Measurements from ENCODE around the gene GALNT8.
"Not testable (repeated sequence)": the region's sequence is repeated elsewhere in the genome, so short reads cannot be mapped to it uniquely, and the experiment has no call there.

GALNT8 gene

DNA sequence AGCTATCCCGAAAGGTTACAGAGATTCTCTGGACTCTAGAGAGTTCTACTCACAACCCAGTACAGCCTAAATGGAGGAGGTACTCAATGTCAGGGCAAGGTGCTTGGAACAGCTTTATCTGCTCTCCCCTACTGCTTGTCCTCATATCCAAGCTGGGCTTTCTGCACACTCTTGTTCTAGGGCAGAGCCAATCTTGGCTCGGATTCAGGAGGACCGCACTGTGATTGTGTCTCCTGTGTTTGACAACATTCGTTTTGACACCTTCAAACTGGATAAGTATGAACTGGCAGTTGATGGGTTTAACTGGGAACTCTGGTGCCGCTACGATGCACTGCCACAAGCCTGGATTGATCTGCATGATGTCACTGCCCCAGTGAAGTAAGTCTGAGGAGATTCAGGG, 25.0 kb downstream of the GALNT8 start:
- DNase-seq (ENCODE audit: low read depth): no peak

DNA sequence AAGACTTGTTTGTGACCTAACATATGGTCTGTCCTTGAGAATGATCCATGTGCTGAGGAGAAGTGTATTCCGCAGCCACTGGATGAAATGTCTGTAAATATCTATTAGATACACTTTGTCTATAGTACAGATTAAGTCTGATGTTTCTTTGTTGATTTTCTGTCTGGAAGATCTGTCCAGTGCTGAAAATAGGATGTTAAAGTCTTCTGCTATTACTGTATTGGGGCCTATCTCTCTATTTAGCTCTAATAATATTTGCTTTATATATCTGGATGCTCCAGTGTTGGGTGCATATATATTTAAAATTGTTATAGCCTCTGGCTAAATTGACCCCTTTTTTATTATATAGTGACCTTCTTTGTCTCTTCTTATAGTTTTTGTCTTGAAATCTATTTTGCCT, 31.5 kb downstream of the GALNT8 start:
- not testable (repeated sequence) for DNase-seq (ENCODE audit: low read depth)

DNA sequence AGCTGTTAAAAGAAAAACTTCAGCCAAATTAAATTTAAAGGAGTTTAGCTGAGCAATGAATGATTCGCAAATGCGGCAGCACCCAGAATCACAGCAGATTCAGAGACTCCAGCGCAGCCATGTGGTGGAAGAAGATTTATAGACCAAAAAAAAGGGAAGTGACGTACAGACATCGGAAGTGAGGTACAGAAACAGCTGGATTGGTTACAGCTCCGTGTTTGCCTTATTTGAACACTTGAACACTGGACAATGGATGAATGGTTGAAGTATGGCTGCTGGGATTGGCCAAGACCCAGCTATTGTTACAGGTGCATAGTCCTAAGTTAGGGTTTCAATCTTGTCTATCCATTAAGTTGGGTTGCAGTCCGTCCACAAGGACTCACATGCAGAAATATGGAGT, 42.6 kb downstream of the GALNT8 start:
- no peak for DNase-seq (ENCODE audit: low read depth)

DNA sequence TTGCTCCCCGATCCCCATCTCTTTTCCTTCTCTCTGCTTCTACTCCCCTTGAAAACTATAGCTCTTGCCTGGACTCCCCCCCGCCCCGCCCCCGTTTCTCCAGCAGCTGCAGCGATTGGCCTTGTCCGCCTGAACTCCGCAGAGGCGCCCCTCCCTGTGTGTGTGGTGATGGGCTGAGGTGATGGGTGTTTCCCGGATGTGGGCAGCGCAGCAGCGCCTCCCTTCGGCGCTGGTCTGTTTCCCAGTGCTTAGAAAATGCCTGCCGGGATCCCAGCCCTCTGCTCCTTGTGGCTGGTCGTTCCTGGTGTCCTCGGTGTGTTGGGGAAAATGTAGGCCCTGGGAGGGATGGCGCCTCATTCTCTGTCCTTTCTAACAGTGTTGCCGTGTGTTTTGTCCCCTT, 43.3 kb downstream of the GALNT8 start:
- no peak for DNase-seq (ENCODE audit: low read depth)

DNA sequence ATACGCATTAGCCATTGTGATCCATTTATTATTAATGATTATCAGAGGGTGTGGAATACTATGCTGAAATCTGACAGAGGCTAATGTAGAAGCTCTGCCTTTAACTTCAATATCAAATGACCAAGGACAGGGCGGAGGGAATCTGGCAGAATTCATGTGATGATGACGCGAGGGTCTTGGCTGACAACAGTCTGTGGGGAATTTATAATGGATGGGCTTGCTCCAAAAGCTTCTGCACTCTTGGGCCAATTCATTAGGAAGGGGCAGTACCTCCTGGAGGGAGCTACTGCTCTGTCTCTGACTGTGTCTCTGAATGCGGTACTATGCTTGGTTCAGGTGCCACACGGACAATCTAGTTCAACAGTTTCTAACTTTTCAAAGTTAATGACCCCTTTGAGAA, 46.2 kb downstream of the GALNT8 start:
- no peak for DNase-seq (ENCODE audit: low read depth)

DNA sequence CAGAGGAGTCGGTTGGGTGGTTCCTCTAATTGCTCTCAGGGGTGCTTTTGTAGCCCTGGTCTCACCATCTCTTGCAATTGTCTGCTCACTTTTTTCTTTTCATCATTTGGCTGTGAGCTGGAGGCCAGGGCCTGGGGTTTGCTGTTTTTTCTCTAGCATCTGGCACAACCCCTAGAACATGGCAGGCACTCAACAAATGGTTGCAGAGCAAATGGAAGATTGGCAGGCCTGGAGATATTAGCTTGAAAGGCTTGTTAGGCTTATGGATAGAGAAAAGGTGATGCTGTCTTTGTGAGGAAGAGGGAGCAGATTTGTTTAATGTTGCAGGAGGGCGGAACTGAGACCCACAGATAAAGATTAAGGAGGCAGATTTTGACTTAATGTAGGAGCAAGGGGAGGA, 47.0 kb downstream of the GALNT8 start:
- no peak for DNase-seq (ENCODE audit: low read depth)

DNA sequence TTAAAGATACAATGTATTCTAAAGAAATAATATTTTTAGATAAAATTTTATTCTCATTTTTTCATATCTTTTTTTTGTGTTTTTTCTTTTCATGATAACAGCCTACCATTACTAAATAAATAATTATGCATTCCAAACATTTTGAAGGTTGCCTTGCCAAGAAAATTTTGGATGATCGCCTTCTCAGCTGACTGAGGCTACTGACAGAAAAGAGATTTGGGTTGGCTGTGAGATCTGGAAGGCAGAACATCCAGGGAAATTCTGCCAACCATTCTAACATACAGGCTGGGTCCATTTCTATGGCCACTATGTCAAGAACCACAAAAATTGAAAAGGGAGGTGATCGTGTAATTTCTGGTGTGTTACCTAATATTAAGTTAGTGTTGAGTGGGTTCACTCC, 48.1 kb downstream of the GALNT8 start:
- no peak for DNase-seq (ENCODE audit: low read depth)

DNA sequence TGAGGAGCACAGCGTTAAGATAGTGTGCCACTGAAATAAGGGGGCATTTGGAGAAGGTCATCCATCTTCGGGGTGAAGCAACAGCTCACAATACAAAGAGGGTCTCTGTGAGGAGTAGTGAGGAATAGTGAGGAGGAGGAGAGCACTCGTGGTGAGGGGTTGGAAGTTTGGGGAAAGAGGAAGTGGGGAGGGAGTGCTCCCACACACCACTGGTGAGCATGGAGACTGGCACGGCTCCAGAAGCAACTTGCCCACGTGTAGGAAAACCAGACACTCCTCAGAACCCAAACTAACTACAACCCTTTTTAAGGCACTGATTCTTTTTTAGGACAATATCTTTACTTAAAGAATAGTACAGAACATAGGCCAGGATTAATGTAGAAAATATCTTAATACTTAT, 48.9 kb downstream of the GALNT8 start:
- DNase-seq (ENCODE audit: low read depth): no peak

DNA sequence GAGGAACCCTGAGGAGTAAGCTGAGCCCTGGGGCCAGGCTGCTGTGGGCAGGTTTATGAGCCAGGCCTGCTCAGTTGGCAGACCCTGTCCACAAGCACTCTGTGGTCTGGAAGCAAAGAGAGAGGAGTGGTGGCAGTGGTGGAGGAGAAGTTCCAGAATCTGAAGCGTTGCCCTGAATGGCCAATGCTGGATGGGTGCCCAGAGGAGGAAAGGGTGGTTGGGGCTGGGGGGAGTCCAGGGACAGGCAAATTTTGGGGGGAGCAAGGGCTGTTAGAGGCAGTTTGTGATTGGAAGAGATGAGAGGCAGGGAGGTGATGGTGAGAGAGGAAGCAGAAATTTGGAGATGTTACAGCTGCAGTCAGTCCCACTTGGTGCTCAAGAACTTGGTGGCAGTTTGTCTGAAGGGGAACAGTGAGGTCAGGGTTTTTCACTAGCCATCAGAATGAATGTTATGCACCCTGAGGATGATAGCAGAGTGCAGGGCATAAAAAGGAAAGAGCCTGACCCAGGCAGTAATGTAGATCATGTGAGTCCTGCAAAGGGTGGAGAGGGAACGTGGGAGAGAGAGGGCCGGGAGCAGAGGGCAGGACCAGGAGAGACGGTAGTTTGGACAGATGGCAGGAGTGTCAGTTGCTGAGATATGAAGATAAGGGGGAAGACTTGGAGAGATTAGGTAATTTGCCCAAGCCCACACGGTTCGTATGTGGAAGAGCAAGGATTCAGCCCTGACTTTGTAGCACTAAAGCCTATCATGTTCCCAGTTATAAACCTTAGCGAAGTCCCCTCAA, 51.2 kb downstream of the GALNT8 start:
- DNase-seq (ENCODE audit: low read depth): no peak

DNA sequence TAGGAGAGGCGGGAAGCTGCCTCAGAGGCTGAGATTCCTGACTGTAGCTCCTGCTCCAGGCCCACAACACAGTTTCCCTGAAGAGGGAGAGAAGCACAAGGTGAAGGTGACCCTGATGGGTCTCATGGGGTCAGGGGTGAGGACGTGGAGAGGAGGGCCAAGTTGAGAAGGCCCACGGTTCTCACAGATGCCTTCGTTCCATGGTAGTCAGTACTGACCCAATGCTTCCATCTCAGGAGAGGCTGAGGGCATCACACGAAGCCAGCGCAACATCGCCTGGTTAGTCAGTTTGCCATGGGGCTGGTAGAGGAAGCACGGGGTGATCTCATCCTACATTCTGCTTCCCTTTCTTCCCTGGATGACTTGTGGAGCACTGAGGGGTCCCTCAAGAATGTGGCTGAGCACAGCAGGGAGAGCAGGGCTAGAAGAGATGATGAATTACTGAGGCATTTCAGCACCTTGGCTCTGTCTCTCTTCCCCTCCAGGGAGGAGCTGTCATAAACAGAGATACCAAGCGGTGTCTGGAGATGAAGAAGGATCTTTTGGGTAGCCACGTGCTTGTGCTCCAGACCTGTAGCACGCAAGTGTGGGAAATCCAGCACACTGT, 51.9 kb downstream of the GALNT8 start:
- no peak for DNase-seq (ENCODE audit: low read depth)

DNA sequence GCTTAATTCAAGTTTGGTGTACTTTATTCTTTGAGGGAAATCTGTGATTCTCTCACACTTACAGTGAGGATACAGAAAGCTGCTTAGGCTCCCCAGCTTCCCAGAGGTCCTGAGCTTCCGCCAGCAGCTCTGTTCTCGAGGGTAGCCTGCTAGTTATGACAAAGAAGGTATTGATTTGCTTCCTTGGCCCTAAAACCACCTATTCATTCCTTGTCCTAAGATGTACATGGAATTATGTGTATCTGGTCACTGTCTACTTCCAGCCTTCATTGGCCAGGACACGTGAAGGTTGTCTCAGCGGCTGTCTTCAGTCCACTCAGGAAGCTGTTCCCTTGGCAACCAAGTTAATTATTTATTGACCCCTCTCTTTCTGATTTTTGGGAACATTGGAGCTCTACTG, 55.7 kb downstream of the GALNT8 start:
- DNase-seq (ENCODE audit: low read depth): no peak

DNA sequence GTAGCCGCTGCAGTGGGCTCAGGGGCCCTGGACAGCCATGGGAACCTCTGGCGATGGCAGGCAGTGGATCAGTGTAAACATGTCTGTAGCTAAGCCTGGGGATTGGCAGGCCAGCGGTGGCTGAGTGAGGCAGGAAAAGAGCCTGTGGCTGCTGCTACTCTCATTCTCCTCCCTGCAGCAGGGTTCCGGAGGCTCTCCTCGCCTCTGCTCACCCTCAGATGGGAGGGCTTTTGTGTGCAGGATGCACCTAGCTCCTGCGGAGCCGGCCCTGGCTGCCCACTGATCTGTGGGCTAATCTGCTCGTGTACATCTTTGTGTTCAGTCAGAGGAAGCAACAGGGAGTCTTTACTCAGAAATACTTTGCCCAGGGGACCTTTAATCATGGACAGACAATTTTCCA, 59.5 kb downstream of the GALNT8 start:
- no peak for DNase-seq (ENCODE audit: low read depth)

DNA sequence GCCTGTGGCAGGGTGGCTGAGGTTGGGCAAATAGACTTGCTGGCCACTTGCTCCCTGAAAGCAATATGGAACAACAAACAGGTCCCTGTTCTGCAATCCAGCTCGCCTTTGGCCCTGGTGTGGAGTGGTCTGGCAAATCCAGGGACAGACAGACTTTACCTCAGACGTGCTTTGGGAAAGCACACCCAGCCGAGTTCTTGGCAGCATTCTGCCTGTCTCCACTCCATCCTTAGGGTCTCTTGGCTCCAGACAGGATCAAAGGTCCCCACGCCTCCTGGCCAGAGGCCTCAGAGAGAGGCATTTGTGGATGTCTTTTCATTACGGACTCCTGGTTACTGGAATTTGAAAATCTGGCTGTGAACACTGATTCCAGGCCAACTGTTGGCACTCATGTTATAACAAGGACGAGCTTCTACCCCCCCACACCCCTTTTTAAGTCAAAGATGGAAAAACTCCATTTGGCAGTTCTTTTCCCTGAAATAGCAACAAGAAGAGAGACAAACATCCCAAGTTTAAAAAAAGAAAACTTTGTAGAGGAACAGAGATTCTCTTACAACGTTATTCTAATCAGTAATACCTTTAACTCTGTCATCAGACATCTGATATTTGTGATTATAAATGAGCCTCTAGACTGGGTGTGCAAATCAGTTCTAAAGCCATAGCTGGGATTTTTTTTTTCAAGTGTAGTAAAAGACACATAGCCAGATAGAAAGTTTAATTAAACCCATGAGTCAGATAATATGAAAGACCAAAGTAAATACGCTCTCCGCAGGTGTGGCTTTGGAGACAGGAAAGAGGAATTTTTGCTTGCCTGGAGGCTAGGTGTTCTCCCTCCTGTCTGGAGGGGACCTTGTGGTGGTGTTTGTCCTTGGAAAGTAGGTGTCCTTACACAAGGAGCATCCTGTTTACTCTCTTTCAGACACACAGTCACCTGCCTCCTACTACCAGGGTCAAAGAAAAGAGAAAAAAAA, 60.7 kb downstream of the GALNT8 start:
- no peak for DNase-seq (ENCODE audit: low read depth)

DNA sequence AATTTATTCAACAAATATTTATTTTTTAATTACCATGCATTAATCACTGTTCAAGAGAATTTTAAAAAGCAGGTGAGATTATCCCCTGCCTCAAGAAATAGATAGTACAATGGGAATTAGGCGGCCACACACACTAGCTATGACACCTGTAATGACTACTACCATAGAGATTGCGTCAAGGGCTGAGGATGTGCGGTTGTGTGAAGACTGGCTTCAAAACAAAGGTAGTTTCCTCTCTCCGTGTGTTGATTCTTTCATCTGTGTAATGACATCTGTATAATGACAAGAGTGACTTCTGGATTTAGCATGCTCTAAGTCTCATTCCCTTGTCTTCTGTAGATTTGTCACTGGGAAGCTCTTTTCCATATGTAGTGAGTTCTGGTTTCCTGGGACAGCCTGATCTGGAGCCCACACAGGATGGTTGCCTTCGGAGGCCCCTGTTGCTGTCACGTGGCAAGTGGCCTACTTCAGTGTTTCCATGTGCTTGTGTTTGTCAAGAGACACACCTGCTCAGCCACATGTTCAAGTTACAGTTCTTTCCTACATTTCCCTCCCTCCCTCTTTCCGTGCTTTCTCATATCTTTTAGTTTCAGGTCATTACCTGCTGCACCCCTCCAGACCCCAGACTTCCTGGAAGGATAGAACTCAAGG, 64.3 kb downstream of the GALNT8 start:
- DNase-seq (ENCODE audit: low read depth): no peak

DNA sequence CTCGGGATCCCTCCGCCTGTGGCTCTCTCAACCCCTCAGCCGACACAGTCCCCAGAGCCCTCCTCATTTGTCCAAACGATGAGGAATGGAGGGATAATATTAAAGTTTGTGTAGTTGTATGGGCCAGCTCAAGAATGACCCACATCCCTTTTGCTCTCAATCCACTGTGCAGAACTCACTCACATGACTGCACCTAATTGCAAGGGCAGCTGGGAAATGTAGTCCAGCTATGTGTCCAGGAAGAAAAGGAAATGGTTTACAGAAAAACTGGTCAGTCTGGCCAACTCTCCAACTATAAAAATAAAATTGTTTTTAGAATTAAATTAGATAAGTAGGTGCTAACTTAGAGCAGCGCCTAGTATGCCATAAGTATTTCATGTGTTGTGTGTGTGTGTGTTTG, 66.6 kb downstream of the GALNT8 start:
- DNase-seq (ENCODE audit: low read depth): no peak

DNA sequence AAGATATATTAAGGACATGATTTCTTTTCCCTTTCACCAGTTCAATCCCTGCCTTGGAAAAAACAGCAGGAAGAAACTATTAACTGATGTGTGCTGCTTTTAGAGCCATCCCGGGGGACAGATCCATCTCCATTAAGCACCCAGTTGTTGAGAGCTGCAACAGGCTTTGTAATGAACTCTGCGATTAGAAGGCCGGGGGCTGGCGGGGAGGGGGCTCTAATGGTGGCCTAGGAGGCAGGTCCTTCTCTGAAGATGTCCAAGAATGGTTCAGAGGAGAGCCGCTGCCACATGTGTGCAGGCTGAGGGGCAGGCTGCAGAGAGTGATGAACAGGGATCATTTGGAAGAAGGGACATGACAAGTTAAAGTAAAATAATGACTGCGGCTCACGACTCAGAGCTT, 67.8 kb downstream of the GALNT8 start:
- no peak for DNase-seq (ENCODE audit: low read depth)

DNA sequence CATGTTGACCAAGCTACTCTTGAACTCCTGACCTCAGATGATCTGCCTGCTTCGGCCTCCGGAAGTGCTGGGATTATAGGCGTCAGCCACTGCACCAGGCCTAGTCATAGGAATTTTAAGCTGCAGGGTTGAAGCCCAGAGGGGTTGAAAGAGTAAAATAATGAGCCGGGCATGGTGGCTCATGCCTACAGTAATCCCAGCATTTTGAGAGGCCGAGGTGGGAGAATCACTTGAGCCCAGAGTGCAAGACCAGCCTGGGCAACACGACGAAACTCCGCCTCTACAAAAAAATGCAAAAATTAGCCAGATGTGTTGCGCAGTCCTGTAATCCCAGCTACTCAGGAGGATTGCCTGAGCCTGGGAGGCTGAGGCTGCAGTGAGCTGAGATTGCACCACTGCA, 69.6 kb downstream of the GALNT8 start:
- DNase-seq (ENCODE audit: low read depth): no peak

DNA sequence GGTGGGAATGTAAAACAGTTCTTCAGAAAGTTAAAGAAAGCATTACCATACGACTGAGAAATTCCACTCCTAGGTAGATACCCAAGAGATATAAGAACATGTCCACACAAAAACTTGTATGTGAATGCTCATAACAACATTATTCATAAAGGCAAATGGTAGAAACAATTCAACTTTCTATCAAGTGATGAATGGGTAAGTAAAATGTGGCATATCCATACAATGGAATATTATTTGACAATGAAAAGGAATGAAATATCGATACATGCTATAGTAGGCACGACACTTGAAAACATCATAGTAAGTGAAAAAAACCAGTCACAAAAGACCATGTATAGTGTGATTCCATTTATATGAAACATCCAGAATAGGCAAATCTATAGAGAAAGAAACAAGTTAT, 71.3 kb downstream of the GALNT8 start:
- no peak for DNase-seq (ENCODE audit: low read depth)

DNA sequence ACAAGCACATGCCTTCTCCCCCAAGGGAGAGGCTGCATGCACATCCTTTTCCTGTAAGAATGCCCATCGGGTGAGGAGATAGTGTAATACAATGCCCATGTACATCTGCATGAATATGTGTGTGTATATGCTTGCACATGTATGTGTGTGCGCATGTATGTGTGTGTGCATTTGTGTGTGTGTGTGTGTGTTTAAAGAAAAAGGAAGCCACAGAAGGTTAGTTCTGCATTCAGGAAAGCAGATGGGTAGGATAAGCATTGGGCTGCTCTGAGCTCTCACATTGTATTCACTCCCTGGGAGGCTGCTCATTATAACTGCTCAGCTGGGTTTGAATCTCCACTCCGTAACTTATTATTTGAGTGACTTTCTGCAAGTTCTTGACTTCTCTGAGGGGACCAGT, 74.3 kb downstream of the GALNT8 start:
- no peak for DNase-seq (ENCODE audit: low read depth)

DNA sequence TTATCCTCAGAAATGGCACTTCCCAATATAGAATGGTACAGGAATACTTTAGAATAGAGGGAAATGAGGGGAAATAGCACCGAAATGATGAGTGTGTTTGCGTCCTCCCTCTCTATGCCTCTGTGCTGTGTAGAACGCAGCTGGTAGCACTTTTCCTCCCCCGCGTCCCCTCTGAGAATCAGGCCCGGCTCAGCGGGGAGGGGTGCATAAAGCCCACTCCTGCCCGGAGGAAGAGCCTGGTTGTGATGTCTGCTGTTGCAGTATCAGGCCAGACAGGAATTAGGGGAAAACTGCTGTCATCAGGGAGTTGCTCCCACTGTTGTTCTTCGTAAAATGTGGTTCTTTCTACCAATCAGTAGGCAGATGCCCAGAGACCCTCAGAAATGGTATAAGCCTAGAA, 76.0 kb downstream of the GALNT8 start:
- no peak for DNase-seq (ENCODE audit: low read depth)

DNA sequence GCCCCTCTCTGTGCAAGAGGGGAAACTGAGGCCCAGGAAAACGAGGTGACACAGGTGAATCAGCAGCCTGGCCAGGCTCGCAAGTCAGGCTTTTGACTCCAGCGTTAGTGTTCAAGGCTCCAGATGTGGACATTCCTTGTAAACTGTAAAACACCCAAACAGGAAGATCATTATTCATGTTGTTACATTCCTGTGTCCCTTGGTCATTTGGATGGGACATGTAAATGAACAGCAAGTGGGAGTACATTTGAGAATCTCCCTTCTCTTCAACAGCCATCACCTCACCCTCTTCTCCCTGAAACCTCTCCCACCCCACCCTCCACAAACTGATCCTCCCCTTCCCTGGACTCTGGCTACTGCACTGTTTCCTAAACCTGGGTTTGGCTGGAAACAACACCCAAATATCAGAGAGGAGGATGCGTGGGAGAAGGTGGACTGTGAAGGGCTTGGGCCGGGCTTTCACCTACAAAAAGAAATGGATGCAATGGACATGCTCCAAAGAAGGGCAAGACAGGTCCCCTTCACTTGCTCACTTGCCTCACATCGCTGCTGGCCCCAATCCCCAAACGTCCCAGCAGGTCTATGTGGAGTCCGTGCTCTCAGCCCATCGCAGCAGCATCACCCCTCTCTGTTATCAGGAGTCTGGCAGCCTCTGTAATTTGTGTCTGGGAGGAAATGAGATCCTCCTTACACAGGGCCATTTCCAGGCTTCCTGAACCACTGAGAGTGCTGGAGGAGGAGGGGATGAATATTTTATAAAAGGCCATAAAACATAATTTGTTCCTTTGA, 76.7 kb downstream of the GALNT8 start:
- no peak for DNase-seq (ENCODE audit: low read depth)

DNA sequence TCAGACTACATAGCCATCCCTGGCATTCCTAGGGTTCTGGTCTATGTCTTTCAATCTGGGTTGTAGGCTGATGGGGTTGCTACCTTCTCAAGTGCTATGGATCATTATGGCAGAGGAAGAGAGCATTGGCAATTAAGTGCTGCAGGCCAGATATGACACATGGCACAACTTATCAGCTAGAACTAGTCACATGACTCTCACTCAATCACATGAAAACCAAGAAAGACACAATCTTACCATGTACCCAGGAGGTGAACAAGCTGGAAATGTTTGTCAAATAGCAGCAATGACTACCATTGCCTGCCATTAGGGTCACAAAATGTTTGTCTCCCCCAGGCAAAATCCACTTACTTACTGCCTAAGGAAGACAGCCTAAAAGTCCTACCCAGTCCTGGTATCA, 80.4 kb downstream of the GALNT8 start:
- DNase-seq (ENCODE audit: low read depth): no peak

All from activated T-cell treated with anti-CD3 and anti-CD28 coated beads for 48 hours (primary cell).